ENCODE measurements around the gene PAK5.

Gene PAK5

DNA sequence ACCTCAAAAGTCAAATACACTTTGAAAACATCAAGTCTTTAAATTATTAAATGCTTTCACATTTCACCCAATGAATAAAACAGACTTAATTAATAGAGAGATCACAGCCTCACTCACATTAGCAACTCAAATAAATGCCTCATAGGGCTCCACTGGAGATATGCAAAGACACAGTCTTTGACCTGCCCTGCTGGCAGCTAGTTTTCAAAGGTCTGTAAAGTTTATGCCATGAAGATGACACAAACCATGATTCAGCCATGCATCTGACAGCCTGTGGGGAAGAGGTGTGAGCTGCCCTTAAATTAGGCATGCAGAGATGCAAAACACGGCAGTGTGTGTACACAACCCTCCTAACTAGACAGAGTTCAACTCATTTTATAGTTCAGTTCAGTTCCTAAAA lies 83.6 kb downstream of the PAK5 start:
- no peak for FAIRE-seq
- DNase-seq (ENCODE audit: insufficient read length, low spot score) = no peak
- no peak for TF ChIP-seq POLR2A (IDR thresholded peaks at IDR 0.05; ENCODE audit: low read depth, low read length)

- FAIRE-seq (no peak), DNase-seq (ENCODE audit: insufficient read length, low spot score) (no peak)
- TF ChIP-seq POLR2A (IDR thresholded peaks at IDR 0.05; ENCODE audit: low read depth, low read length) = no peak
Measured at GRCh38 chr20:9744551-9744950, 94.3 kb downstream of the PAK5 start.

DNA sequence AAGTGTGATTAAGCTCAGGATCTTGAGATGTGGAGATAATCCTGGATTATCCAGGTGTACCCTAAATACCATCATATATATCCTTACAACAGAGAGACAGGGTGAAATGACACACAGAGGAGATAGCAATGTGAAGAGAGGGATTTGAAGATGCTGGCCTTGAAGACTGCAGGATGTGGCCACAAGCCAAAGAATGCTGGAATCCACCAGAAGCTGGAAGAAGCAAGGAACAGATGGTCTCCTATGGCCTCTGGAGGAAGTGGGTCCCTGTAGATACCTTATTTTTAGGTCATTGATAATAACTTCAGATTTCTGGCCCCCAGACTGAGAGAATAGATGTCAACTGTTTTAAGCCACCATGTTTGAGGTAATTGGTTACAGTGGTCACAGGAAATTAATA lies 95.0 kb downstream of the PAK5 start:
- FAIRE-seq (no peak), DNase-seq (ENCODE audit: insufficient read length, low spot score) (no peak)
- no peak for TF ChIP-seq POLR2A (IDR thresholded peaks at IDR 0.05; ENCODE audit: low read depth, low read length)

GRCh38 chr20:9742821-9743220 lies 96.1 kb downstream of the PAK5 start:
- FAIRE-seq (no peak), DNase-seq (ENCODE audit: insufficient read length, low spot score) (no peak)
- no peak for TF ChIP-seq POLR2A (IDR thresholded peaks at IDR 0.05; ENCODE audit: low read depth, low read length)

- FAIRE-seq (no peak), DNase-seq (ENCODE audit: insufficient read length, low spot score) (no peak)
- TF ChIP-seq POLR2A (IDR thresholded peaks at IDR 0.05; ENCODE audit: low read depth, low read length) = no peak
Measured at GRCh38 chr20:9741996-9742395, 96.9 kb downstream of the PAK5 start.

DNA sequence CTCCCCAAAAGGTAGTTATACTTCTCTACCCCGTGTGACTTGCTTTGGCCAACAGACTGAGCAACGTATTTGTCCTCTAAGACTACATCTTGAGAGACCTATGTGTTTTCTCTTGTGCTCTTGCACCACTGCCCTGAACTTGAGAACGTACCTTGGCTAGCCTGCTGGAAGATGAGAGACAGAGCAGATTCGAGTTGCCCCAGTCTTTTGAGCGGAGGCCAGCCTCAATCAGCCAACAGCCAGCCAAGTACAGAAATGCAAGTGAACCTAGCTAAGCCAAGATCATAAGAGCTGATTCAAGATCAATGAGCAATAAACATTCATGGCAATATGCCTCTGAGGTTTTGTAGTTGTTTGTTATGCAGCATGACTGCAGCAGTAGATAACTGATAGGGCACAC lies 98.4 kb downstream of the PAK5 start:
- FAIRE-seq = no peak
- DNase-seq (ENCODE audit: insufficient read length, low spot score) = no peak

DNA sequence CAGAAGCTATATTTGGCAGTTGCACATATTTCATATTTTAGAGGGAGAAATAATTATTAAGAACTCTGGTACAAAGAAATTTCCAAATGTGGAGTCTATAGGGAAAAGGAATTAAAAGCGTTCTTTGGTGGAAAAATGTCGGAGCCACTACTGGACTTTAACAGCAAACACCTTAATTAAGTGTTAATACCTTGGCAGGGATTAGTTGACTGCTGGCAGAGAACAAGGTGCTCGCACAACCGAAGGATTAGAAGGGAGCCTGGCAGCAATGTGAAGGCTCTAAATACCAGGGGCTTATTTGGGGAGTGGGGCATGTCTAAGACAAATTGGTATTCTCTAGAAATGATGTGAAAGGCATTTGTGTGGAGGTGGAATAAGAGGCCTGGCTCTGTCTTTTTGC lies 98.9 kb downstream of the PAK5 start:
- no peak for TF ChIP-seq POLR2A (IDR thresholded peaks at IDR 0.05; ENCODE audit: low read depth, low read length)
- no peak for FAIRE-seq
- no peak for DNase-seq (ENCODE audit: insufficient read length, low spot score)

More for the DNA sequence above, 98.4 kb downstream of the PAK5 start:
- TF ChIP-seq POLR2A (IDR thresholded peaks at IDR 0.05; ENCODE audit: low read depth, low read length) = no peak

DNA sequence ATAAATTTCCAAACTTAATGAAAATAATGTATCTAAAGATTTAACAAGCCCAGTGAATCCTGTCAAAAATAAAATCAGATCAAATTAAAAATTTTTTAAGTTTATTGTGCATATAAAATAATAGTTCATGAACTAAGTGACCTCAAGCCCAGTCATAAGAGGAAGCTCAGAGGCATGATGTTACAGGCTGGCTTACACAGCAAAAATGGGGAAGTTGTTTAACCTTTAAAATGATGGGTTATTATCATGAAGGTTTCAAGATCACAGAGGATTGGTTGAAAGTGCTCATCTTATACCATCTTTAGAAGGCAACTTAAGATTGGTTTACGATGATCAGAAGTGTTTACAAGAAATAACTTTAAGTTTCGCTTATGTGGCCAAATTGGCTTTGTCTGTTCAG lies 102.5 kb downstream of the PAK5 start:
- no peak for DNase-seq (ENCODE audit: insufficient read length, low spot score)
- FAIRE-seq = no peak

DNA sequence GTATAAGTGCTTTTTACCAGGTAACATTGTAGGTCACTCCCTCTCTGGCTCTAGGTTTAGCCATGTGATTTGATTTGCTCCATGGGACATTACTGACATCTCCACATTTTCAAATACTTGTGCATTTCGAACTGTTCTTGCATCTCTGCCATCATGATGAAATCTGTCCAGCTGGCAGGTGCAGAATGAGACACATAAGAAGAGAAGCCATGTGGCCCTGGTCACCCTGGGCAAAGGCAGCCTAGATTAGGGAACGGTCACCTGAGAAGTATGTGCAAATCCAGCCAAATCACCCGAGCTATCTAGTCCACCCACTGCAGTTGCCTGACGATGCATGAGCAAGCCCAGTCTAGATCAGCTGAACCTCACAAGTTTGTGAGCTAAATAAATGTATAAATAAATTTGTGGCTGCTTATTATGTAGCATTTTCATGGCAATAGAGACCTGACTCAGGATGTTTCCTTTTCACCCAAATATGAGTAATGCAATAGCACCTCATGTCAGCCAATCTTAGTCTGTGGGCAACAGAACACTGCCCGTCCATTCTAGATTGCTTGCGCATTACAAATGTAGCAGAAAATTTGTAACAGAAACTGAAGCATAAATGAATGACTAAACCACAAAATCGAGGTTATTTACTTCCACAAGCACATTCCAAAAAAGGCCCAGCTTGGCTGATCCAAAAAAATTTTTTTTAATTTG lies 115.2 kb downstream of the PAK5 start:
- no peak for TF ChIP-seq POLR2A (IDR thresholded peaks at IDR 0.05; ENCODE audit: low read depth, low read length)
- DNase-seq (ENCODE audit: insufficient read length, low spot score) (no peak), FAIRE-seq (no peak)

More for the DNA sequence above, 102.5 kb downstream of the PAK5 start:
- TF ChIP-seq POLR2A (IDR thresholded peaks at IDR 0.05; ENCODE audit: low read depth, low read length) = no peak

DNA sequence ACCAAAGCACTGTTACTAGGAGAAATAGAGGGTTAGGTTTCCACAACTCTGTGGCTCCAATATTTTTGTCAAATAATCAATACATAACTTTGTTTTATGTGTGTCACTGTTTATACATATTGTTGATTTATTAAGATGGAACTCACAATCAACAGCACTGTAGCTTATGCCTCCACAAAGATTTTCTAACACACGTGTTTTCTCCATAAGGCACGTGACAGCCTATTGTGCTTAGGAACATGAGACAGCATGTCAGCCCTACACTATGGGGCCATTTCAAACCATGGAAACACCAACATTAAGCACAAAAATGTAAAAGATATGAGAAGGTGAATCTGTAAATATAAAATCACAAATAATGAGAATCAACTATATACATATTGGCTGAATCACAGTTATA lies 127.0 kb downstream of the PAK5 start:
- DNase-seq (ENCODE audit: insufficient read length, low spot score) (no peak), FAIRE-seq (no peak)

GRCh38 chr20:9710685-9711084 lies 128.2 kb downstream of the PAK5 start:
- FAIRE-seq = no peak
- no peak for TF ChIP-seq POLR2A (IDR thresholded peaks at IDR 0.05; ENCODE audit: low read depth, low read length)
- DNase-seq (ENCODE audit: insufficient read length, low spot score) = no peak

More for the DNA sequence above, 127.0 kb downstream of the PAK5 start:
- no peak for TF ChIP-seq POLR2A (IDR thresholded peaks at IDR 0.05; ENCODE audit: low read depth, low read length)

GRCh38 chr20:9705722-9706476 lies 133.0 kb downstream of the PAK5 start:
- no peak for TF ChIP-seq POLR2A (IDR thresholded peaks at IDR 0.05; ENCODE audit: low read depth, low read length)
- no peak for DNase-seq (ENCODE audit: insufficient read length, low spot score)
- no peak for FAIRE-seq

DNA sequence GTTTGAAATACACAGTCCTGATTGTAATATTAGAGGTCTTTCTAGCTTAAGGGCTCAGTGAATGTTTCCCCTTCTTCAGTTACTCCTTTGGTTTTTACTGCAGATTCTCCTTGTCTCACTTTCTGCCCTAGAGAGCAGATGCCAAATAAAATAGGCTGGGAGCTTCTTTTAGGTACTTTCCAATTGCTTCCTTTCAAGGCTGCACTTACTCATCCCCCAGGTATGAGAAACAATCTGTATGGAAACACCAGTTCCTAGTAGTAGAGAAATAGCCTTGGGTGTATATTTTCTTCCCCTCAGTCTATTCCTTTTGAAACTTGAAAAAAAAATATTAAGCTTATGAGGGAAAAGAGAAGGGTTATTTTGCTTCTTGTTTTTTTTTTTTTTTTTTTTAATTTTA lies 139.7 kb downstream of the PAK5 start:
- no peak for TF ChIP-seq POLR2A (IDR thresholded peaks at IDR 0.05; ENCODE audit: low read depth, low read length)
- no peak for FAIRE-seq
- no peak for DNase-seq (ENCODE audit: insufficient read length, low spot score)

- DNase-seq (ENCODE audit: insufficient read length, low spot score) (no peak), FAIRE-seq (no peak)
- no peak for TF ChIP-seq POLR2A (IDR thresholded peaks at IDR 0.05; ENCODE audit: low read depth, low read length)
Measured at GRCh38 chr20:9689041-9689440, 149.8 kb downstream of the PAK5 start.

- DNase-seq (ENCODE audit: insufficient read length, low spot score) = no peak
- TF ChIP-seq POLR2A (IDR thresholded peaks at IDR 0.05; ENCODE audit: low read depth, low read length) = no peak
- FAIRE-seq = no peak
Measured at GRCh38 chr20:9686866-9687265, 152.0 kb downstream of the PAK5 start.
